Gastroesophageal sphincter (tissue), 2 donors: ENCODE results near the gene JPH4.

Experiments
- EP300 ChIP-seq: sonication (generic); formaldehyde crosslinking; IDR thresholded peaks from one replicate; pipeline ENCODE4 v1.6.1; 2017; ENCODE audit warnings: antibody characterized with exemption, mild to moderate bottlenecking
- POLR2A ChIP-seq, 2 donors: fragments of 450-650 bp; IDR thresholded peaks; one replicate each; pipeline ENCODE4 v1.6.1; 2017; ENCODE audit warnings: antibody characterized with exemption in 2 of 2, mild to moderate bottlenecking in 2 of 2, moderate library complexity in 1 of 2
- POLR2AphosphoS5 ChIP-seq: sonication (generic); formaldehyde crosslinking; IDR thresholded peaks from one replicate; pipeline ENCODE4 v1.6.1; 2017; ENCODE audit warnings: antibody characterized with exemption

DNA sequence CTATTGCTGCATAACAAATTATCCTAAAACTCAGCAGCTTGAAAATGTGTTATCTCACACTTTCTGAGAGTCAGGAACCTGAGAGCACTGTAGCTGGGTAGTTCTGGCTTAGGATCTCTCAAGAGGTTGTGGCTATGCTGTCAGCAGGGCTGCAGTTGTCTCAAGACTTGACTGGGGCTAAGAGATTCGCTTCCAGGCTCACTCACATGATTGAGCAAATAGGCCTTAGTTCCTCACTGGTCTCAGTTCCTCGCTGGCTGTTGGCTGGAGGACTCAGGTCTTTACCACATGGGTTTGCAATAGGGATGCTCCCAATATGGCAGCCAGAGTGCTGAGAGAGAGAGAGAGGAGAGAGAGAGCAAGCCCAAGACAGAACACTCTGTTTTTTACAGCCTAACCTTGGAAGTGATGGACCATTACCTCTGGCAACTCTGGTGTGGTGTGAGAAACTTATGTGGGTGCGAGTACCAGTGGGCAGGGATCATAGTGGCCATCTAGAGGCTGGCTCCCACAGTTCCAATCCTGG lies 41.6 kb upstream of the JPH4 start:
- no peak for TF ChIP-seq POLR2AphosphoS5
- TF ChIP-seq EP300, result no peak
- TF ChIP-seq POLR2A (IDR thresholded peaks at IDR 0.05), result no peak
